HFFc6 (cell line): ENCODE data around the gene GTF3C4. TPM values are rescaled to one million over a fixed set of nuclear protein-coding genes. Genes with fewer than 3 reads are reported as not detected.
A peak's percentile ranks its signal among the peaks of the same experiment; 100 is the strongest.

ENCODE experiments used
- DNase-seq: peaks from one replicate; pipeline ENCODE4 v3.0.0-alpha.2; 2018
- H3K27ac Mint-ChIP-seq: 2 replicates; pipeline ENCODE4 v1.8.0; 2020; ENCODE audit warnings: mild to moderate bottlenecking, mixed read lengths
- H3K27me3 Mint-ChIP-seq: 2 replicates; pipeline ENCODE4 v1.8.0; 2021; ENCODE audit warnings: mild to moderate bottlenecking, moderate library complexity, mixed read lengths; ENCODE audit not compliant: insufficient read depth
- H3K36me3 Mint-ChIP-seq: 2 replicates; pipeline ENCODE4 v1.8.0; 2021; ENCODE audit warnings: low read depth, mixed read lengths
- H3K4me1 Mint-ChIP-seq: 2 replicates; pipeline ENCODE4 v1.8.0; 2020; ENCODE audit warnings: low read depth, mixed read lengths
- H3K4me3 Mint-ChIP-seq: 2 replicates; pipeline ENCODE4 v1.8.0; 2020; ENCODE audit warnings: mild to moderate bottlenecking, moderate library complexity, mixed read lengths
- H3K9me3 Mint-ChIP-seq: 2 replicates; pipeline ENCODE4 v1.8.0; 2020; ENCODE audit warnings: mild to moderate bottlenecking, mixed read lengths
- total RNA-seq, 6 experiments: library from RNA; stranded (reverse); fragmentation: NEBNext Ultra II Directional; extraction: Animal tissue kit (Norgen Biotek cat#: 25700); gene quantifications; 2 replicates in 1 of 6; 3 replicates in 5 of 6; pipeline ENCODE4 v1.2.3, GENCODE V29; 2021
- TF ChIP-seq, protein P1 (sequence below): fragments of 200-600 bp; sonication (generic); IDR thresholded peaks from 2 replicates; pipeline ENCODE4 v1.5.0; 2021; ENCODE audit warnings: antibody characterized with exemption, mild to moderate bottlenecking

The GTF3C4 gene
- total RNA-seq, 6 experiments from 2014 or later: 13.5 to 16.0 (median 15.1) TPM

DNA sequence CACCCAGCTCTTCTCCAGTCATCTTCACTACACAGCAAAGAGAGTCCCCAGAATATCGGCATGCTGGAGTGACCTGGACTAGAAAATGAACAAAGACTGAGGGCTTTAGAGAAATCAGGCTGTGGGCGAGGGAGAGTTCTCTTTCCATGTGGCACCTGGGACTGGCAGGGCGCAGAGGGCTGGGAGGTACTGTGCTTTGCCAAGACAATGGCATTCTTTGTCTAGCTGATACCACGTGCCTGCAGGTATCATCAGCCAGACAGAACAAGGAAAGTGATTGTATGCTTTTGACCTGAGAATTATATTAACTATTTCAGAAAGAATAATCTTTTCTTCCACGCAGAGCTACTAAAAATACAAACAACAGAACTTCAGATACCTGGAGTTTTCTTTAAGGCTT is 30.9 kb upstream of the GTF3C4 start:
- Mint-ChIP-seq H3K9me3 (no peaks in the 10 kb centered on the region), H3K36me3 (peaks cover 63% of the 10 kb centered on the region), H3K27ac (no peak overlapping the region), H3K27me3 (peaks cover 1% of the 10 kb centered on the region), H3K4me3 (no peak overlapping the region), H3K4me1 (peaks cover 5% of the 10 kb centered on the region; the same call in 1 of the 2 replicates)
- TF ChIP-seq, protein P1, sequence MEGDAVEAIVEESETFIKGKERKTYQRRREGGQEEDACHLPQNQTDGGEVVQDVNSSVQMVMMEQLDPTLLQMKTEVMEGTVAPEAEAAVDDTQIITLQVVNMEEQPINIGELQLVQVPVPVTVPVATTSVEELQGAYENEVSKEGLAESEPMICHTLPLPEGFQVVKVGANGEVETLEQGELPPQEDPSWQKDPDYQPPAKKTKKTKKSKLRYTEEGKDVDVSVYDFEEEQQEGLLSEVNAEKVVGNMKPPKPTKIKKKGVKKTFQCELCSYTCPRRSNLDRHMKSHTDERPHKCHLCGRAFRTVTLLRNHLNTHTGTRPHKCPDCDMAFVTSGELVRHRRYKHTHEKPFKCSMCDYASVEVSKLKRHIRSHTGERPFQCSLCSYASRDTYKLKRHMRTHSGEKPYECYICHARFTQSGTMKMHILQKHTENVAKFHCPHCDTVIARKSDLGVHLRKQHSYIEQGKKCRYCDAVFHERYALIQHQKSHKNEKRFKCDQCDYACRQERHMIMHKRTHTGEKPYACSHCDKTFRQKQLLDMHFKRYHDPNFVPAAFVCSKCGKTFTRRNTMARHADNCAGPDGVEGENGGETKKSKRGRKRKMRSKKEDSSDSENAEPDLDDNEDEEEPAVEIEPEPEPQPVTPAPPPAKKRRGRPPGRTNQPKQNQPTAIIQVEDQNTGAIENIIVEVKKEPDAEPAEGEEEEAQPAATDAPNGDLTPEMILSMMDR: no peak
- no peak for DNase-seq

DNA sequence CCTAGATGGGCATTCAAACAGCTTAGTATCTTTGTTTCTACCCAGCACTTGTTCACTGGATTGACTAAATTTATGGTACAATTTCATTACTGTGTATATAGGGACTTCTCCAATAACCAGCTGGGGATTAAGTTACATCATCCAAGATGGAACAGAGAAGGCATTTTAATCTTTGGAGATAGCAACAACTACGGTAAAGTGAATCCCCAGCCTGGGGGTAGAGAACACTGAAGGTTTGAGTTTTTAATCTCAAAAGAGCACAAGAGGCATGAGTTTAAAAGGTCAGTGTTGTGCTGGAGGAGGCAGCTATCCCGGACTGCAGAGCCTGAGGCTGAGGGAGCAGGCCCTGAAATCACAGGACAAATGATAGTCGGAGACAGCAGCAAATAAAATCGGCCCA is 29.0 kb upstream of the GTF3C4 start:
- Mint-ChIP-seq H3K27ac (no peak overlapping the region), H3K4me1 (peaks cover 5% of the 10 kb centered on the region; the same call in 1 of the 2 replicates), H3K9me3 (no peaks in the 10 kb centered on the region), H3K4me3 (no peak overlapping the region), H3K36me3 (peaks cover 73% of the 10 kb centered on the region), H3K27me3 (no peaks in the 10 kb centered on the region; the same call in 1 of the 2 replicates)
- TF ChIP-seq, protein P1: no peak
- no peak for DNase-seq

DNA sequence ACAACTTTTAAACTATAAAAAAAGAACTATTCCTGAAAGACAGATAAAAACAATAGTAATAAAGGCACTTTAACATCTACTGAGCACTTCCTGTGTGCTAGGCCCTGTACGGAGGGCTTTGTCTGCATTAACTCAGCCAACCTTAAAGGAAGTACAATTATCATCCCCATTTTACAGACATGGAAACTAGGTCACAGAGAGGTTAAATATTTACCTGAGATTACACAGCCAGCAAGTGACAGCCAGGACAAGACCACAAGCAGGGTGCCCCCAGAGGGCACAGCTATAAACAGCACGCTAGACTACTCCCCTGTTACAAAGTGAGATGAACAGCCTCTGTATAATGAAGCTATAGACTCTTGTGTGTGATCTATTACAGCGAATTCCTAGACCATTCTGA is 26.0 kb upstream of the GTF3C4 start:
- H3K36me3 Mint-ChIP-seq: peaks cover 71% of the 10 kb centered on the region
- TF ChIP-seq, protein P1: peak; percentile 35
- H3K4me3 Mint-ChIP-seq: no peak overlapping the region
- no peak overlapping the region for H3K27ac Mint-ChIP-seq
- H3K9me3 Mint-ChIP-seq: no peaks in the 10 kb centered on the region
- peaks cover 25% of the 10 kb centered on the region for H3K4me1 Mint-ChIP-seq
- H3K27me3 Mint-ChIP-seq: no peaks in the 10 kb centered on the region; the same call in 1 of the 2 replicates
- DNase-seq: no peak

DNA sequence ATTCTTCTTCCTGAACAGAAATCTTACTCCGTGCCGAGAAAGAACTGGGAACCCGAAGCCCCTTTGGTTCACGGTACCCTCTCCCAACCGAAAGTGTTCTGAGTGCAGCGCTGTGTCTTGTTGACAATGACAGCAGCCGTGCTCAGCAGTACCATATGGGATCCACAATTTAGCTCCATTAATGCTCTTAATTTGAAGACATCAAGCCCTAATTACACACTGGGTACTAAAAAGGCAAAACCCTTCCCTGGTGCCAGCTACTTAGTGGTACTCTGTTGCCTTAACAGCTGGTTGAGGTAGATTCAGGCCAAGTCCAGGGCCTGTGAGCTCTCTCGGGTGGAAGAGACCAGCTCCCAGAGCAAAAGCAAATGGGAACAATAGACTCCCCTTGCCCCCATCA is 25.0 kb upstream of the GTF3C4 start:
- no peak overlapping the region for H3K27ac Mint-ChIP-seq
- TF ChIP-seq, protein P1: no peak
- H3K4me3 Mint-ChIP-seq: no peak overlapping the region
- H3K36me3 Mint-ChIP-seq: peaks cover 64% of the 10 kb centered on the region
- H3K9me3 Mint-ChIP-seq: no peaks in the 10 kb centered on the region
- H3K27me3 Mint-ChIP-seq: no peaks in the 10 kb centered on the region; the same call in 1 of the 2 replicates
- DNase-seq: no peak
- H3K4me1 Mint-ChIP-seq: peaks cover 25% of the 10 kb centered on the region

DNA sequence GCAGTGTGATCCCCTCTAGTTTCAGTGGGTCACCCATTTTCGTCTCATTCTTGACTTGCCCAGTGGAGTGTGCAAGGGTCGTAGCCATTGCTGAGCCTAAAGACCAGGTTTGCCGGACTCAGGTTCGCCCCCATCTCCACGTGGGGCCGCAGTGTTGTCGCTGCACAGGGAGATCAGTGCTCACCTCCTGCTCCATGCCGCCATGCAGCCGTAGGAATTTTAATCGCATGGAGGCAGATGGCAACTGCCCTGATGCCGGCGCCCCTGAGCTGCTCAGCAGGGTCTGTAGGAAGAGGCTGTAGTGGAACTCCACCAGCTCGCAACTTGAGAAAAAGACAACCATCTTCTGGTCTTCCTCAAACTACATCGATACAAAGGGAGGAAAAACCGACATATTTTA is 24.6 kb upstream of the GTF3C4 start:
- DNase-seq: no peak
- no peaks in the 10 kb centered on the region for H3K9me3 Mint-ChIP-seq
- H3K27me3 Mint-ChIP-seq: no peaks in the 10 kb centered on the region; the same call in 1 of the 2 replicates
- H3K27ac Mint-ChIP-seq: no peak overlapping the region
- peaks cover 25% of the 10 kb centered on the region for H3K4me1 Mint-ChIP-seq
- TF ChIP-seq, protein P1: no peak
- H3K4me3 Mint-ChIP-seq: no peak overlapping the region
- H3K36me3 Mint-ChIP-seq: peaks cover 67% of the 10 kb centered on the region

DNA sequence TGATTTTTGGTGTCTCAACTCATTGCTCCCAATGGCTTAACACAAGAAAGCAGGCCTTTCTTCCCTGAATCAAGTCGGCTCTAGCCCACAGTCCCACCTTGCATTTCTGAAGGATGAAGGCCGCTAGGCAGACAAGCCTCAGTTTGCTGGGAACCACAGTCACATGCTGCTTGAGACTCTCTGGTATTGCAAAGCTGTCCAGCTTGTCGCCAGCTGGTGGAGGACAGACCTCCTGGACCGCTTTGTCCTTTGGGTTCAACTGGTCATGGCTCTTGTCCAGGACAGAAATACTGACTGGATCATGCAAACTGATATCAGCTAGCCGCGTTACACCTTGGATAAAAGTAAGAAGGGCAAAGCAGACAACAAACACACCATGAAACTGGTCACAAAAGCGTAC is 23.5 kb upstream of the GTF3C4 start:
- Mint-ChIP-seq H3K9me3 (no peaks in the 10 kb centered on the region), H3K27ac (peak overlapping the region; percentile 88), H3K36me3 (peaks cover 68% of the 10 kb centered on the region), H3K4me1 (peaks cover 33% of the 10 kb centered on the region), H3K27me3 (peaks cover 1% of the 10 kb centered on the region), H3K4me3 (0 out of 2 replicates have a peak overlapping the region, but pooled peaks have one; percentile 24)
- DNase-seq: no peak
- TF ChIP-seq, protein P1: no peak
